ENCODE data around the gene ZNF554. TPM values are rescaled to one million over a fixed set of nuclear protein-coding genes. Genes with fewer than 3 reads are reported as not detected.
A peak's percentile ranks its signal among the peaks of the same experiment; 100 is the strongest.

Gene ZNF554
- total and polyA plus RNA-seq, 2 of the 8 experiments (the other 6 are each of a cell fraction or from before 2014, with no cell fraction given), result 1.8 to 5.7 TPM

DNA sequence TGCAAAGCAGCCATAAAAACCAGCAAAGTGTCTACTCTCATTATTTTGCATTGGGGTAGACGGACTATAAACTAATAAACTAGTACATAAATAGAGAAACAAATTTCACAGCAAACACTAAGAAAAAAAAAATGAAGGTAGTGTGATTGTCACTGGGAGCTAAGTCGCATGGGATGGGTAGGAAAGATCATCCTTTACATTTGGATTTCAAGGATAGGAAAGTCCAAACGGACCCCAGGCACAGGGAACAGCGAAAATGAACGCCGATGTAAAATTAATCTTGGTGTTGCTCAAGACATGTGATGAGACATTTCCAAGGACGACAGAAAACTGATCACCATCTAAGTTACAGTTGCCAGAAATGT is 35.9 kb upstream of the ZNF554 start:
- H3K4me1 ChIP-seq (replicated peaks in 1 of 4; ENCODE audit: control insufficient read depth in 3 of 4, insufficient read depth in 4 of 4, low read length in 3 of 4), result peaks cover 0 to 6% (median 2%) of the 10 kb centered on the region in 4 experiments; a peak in 4 of 7 replicates
- ChIA-PET POLR2A (ENCODE audit: partially characterized antibody) (interaction anchor here (0.6 to 1.8 kb wide), 5 partner anchors 15 to 357 kb away, joined by 3 to 7 read pairs (median 4); partner anchors contain the start of genes GADD45B and TIMM13), CTCF (ENCODE audit: partially characterized antibody) (interaction anchor here (0.6 to 0.7 kb wide), 2 partner anchors 38 to 145 kb away, joined by 3 to 4 read pairs; no protein-coding TSS in a partner anchor)
- H4K20me1 ChIP-seq (replicated peaks in 1 of 2; ENCODE audit: control insufficient read depth in 1 of 2, insufficient read depth in 2 of 2, low read length in 2 of 2), result peaks cover 7 to 28% of the 10 kb centered on the region in 2 experiments
- no peak overlapping the region for H3K23ac ChIP-seq (ENCODE audit: insufficient read length)
- peaks cover 45 to 74% of the 10 kb centered on the region in 2 experiments for H3K79me2 ChIP-seq (ENCODE audit: control insufficient read depth in 1 of 2, insufficient read depth in 2 of 2, low read length in 2 of 2)
- no peak overlapping the region for H2BK5ac ChIP-seq (ENCODE audit: low read depth, low read length)
- H3K4me2 ChIP-seq (ENCODE audit: insufficient read depth in 1 of 2, low read depth in 2 of 2, low read length in 2 of 2), result peak overlapping the region; percentile 58 to 75
- H2BK15ac ChIP-seq (ENCODE audit: low read length), result no peak overlapping the region
- H2AK5ac ChIP-seq (ENCODE audit: low read depth, low read length), result no peak overlapping the region
- no peak overlapping the region for H4K8ac ChIP-seq (ENCODE audit: extremely low read depth, insufficient read depth, low read length)
- no peak for DNase-seq (ENCODE audit: low read depth in 1 of 2, low spot score in 2 of 2)
- peaks cover 10% of the 10 kb centered on the region for H3K23me2 ChIP-seq (ENCODE audit: low read depth, low read length)
- H2AFZ ChIP-seq (ENCODE audit: low read length), result peak overlapping the region; percentile 25; the same call in 1 of the 2 replicates
- H3K56ac ChIP-seq (replicated peaks; ENCODE audit: insufficient read length, low read depth, low read length), result no peak overlapping the region
- peak overlapping the region in 1 of 4 experiments; percentile 88; a peak in 2 of 8 replicates for H3K4me3 ChIP-seq (ENCODE audit: extremely low read depth in 1 of 4, insufficient read depth in 2 of 4, low read depth in 3 of 4, low read length in 4 of 4)
- H3K9ac ChIP-seq (replicated peaks in 1 of 4; ENCODE audit: extremely low read depth in 1 of 4, low read depth in 3 of 4, low read length in 3 of 4), result peak overlapping the region in 1 of 4 experiments; percentile 40; a peak in 1 of 7 replicates
- peak overlapping the region; percentile 4; the same call in 1 of the 2 replicates for H3K27ac ChIP-seq (ENCODE audit: low read depth, low read length)
- no peaks in the 10 kb centered on the region for H3K9me3 ChIP-seq (ENCODE audit: insufficient read depth in 2 of 2, low read depth in 1 of 2, low read length in 1 of 2)
- no peak overlapping the region for H3K18ac ChIP-seq (ENCODE audit: extremely low read depth, low read length)
- no peak overlapping the region for H4K5ac ChIP-seq (ENCODE audit: insufficient read length, low read depth, low read length)
- H3K4ac ChIP-seq (replicated peaks; ENCODE audit: insufficient read length, low read depth, low read length), result no peak overlapping the region
- H3K14ac ChIP-seq (ENCODE audit: insufficient read length), result no peak overlapping the region
- no peaks in the 10 kb centered on the region for H3K27me3 ChIP-seq (replicated peaks in 1 of 4; ENCODE audit: control insufficient read depth in 3 of 4, extremely low read depth in 1 of 4, insufficient read depth in 3 of 4, low read length in 3 of 4)
- H3K79me1 ChIP-seq (ENCODE audit: low read depth, low read length), result peaks cover 11% of the 10 kb centered on the region; the same call in 1 of the 2 replicates
- H2BK20ac ChIP-seq (ENCODE audit: low read length), result no peak overlapping the region
- no peak overlapping the region for H4K91ac ChIP-seq (replicated peaks; ENCODE audit: insufficient read length, low read length)
- H3K36me3 ChIP-seq (ENCODE audit: control insufficient read depth in 2 of 4, insufficient read depth in 4 of 4, low read length in 3 of 4), result peaks cover 0 to 8% (median under 1%) of the 10 kb centered on the region in 4 experiments; a peak in 1 of 8 replicates
- WGBS, 2 experiments (ENCODE audit: extremely low coverage in 1 of 2, insufficient coverage in 1 of 2, insufficient read length in 1 of 2, insufficient replicate concordance in 2 of 2, low coverage in 1 of 2, low lambda C conversion rate in 2 of 2, missing lambda C conversion rate in 1 of 2), result 73% methylated on average over 7 of the region's 7 CpGs; no CpG with 5 or more reads in 1 of the 2 experiments
- no peak overlapping the region for H2BK120ac ChIP-seq (replicated peaks; ENCODE audit: low read depth, low read length)
- FAIRE-seq, result no peak
- peak overlapping the region; percentile 18 for H2BK12ac ChIP-seq (ENCODE audit: low read depth, low read length)
- TF ChIP-seq BRCA1 (IDR thresholded peaks at IDR 0.05; ENCODE audit: low read depth, low read length) (no peak), MAX (IDR thresholded peaks at IDR 0.05) (no peak), CTBP2 (IDR thresholded peaks at IDR 0.05; ENCODE audit: borderline replicate concordance, insufficient read depth, insufficient read length, low read length) (no peak), CREB1 (IDR thresholded peaks at IDR 0.05) (no peak), CHD2 (IDR thresholded peaks at IDR 0.05; ENCODE audit: low read length) (no peak), BCL11A (IDR thresholded peaks at IDR 0.05; ENCODE audit: low read depth in 2 of 2, low read length in 2 of 2) (no peak), RXRA (IDR thresholded peaks at IDR 0.05; ENCODE audit: insufficient read depth, low read depth, low read length) (no peak), RNF2 (IDR thresholded peaks at IDR 0.05; ENCODE audit: borderline replicate concordance, low read depth, low read length, missing control alignments, poor library complexity, severe bottlenecking) (no peak), RBBP5 (IDR thresholded peaks at IDR 0.05; ENCODE audit: borderline replicate concordance, low read depth, low read length) (no peak)
- TF ChIP-seq, protein P1, sequence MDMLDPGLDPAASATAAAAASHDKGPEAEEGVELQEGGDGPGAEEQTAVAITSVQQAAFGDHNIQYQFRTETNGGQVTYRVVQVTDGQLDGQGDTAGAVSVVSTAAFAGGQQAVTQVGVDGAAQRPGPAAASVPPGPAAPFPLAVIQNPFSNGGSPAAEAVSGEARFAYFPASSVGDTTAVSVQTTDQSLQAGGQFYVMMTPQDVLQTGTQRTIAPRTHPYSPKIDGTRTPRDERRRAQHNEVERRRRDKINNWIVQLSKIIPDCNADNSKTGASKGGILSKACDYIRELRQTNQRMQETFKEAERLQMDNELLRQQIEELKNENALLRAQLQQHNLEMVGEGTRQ (IDR thresholded peaks at IDR 0.05; ENCODE audit: low read length), result no peak
- TF ChIP-seq, protein P2, sequence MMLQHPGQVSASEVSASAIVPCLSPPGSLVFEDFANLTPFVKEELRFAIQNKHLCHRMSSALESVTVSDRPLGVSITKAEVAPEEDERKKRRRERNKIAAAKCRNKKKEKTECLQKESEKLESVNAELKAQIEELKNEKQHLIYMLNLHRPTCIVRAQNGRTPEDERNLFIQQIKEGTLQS (IDR thresholded peaks at IDR 0.05; ENCODE audit: insufficient read depth, low read depth, low read length), result no peak
